IMR-90 (cell line): ENCODE measurements around the gene LRRC2. TPM values are rescaled to one million over a fixed set of nuclear protein-coding genes. Genes with fewer than 3 reads are reported as not detected.

Experiments used
- ATAC-seq: fragments of 200-7000 bp; cut with Tn5 transposase; 2 replicates; pipeline ENCODE4 v1.9.1; 2020; ENCODE audit warnings: low read depth, mild to moderate bottlenecking, moderate library complexity
- BruUV-seq: library from RNA; stranded (reverse); fragments of 400-500 nt; replicated peaks from 2 replicates; lab custom pipeline; 2021; lab: Mats Ljungman, UMichigan
- CTCF ChIA-PET: fragments of 300-600 bp; formaldehyde crosslinking; extraction: SDS; loops from one replicate; lab custom pipeline; 2021; ENCODE audit warnings: antibody characterized with exemption; lab: Yijun Ruan, JAX
- POLR2A ChIA-PET: fragments of 300-600 bp; sonication (Branson Sonifier 250); formaldehyde crosslinking; loops from one replicate; lab custom pipeline; 2022; ENCODE audit warnings: antibody characterized with exemption; ENCODE audit not compliant: unreplicated experiment; lab: Charles Lee
- DNase-seq: peaks from one replicate; pipeline ENCODE4 v3.0.0; 2013
- H2AFZ ChIP-seq: replicated peaks from 2 replicates; pipeline ENCODE3; 2013; ENCODE audit warnings: low read length, mild to moderate bottlenecking; ENCODE audit not compliant: poor library complexity
- H2AK5ac ChIP-seq: 2 replicates; pipeline ENCODE4 v1.6.1; 2013; ENCODE audit warnings: low read depth, low read length, inconsistent platforms
- H2AK9ac ChIP-seq: replicated peaks from 2 replicates; pipeline ENCODE3; 2013; ENCODE audit warnings: mild to moderate bottlenecking, low read depth, low read length, moderate library complexity; ENCODE audit not compliant: poor library complexity
- H2BK120ac ChIP-seq: 2 replicates; pipeline ENCODE4 v1.6.1; 2013; ENCODE audit warnings: low read depth, low read length, inconsistent platforms
- H2BK15ac ChIP-seq: 3 replicates; pipeline ENCODE4 v1.6.1; 2013; ENCODE audit warnings: low read depth, low read length, inconsistent platforms
- H2BK20ac ChIP-seq: 2 replicates; pipeline ENCODE4 v1.6.1; 2013; ENCODE audit warnings: low read depth, mild to moderate bottlenecking, inconsistent platforms, low read length, moderate library complexity
- H2BK5ac ChIP-seq: 2 replicates; pipeline ENCODE4 v1.6.1; 2013; ENCODE audit warnings: mild to moderate bottlenecking, low read depth, low read length, inconsistent platforms; ENCODE audit not compliant: poor library complexity, severe bottlenecking
- H3K14ac ChIP-seq: replicated peaks from 2 replicates; pipeline ENCODE4 v1.6.1; 2013; ENCODE audit warnings: low read depth, low read length, inconsistent platforms
- H3K18ac ChIP-seq: 2 replicates; pipeline ENCODE4 v1.6.1; 2013; ENCODE audit warnings: low read depth, low read length, control low read depth
- H3K23ac ChIP-seq: 2 replicates; pipeline ENCODE4 v1.6.1; 2013; ENCODE audit warnings: low read depth, low read length, inconsistent platforms
- H3K27ac ChIP-seq: 2 replicates; pipeline ENCODE4 v1.5.1; 2013; ENCODE audit warnings: mild to moderate bottlenecking, control low read depth, low read length; ENCODE audit not compliant: insufficient read depth
- H3K27me3 ChIP-seq: 2 replicates; pipeline ENCODE4 v1.6.1; 2013; ENCODE audit warnings: low read length; ENCODE audit not compliant: control insufficient read depth, insufficient read depth
- H3K36me3 ChIP-seq: 2 replicates; pipeline ENCODE4 v1.6.1; 2013; ENCODE audit warnings: low read length, mixed read lengths; ENCODE audit not compliant: control insufficient read depth, insufficient read depth
- H3K4ac ChIP-seq: 2 replicates; pipeline ENCODE4 v1.6.1; 2013; ENCODE audit warnings: low read depth, low read length, inconsistent platforms
- H3K4me1 ChIP-seq: 2 replicates; pipeline ENCODE4 v1.6.1; 2013; ENCODE audit warnings: low read length, mixed read lengths; ENCODE audit not compliant: control insufficient read depth, insufficient read depth
- H3K4me2 ChIP-seq: 2 replicates; pipeline ENCODE4 v1.6.1; 2013; ENCODE audit warnings: low read depth, mild to moderate bottlenecking, control low read depth, low read length, moderate library complexity
- H3K4me3 ChIP-seq: 2 replicates; pipeline ENCODE4 v1.5.1; 2013; ENCODE audit warnings: low read depth, mild to moderate bottlenecking, control low read depth, low read length, moderate library complexity; ENCODE audit not compliant: insufficient read depth
- H3K56ac ChIP-seq: 2 replicates; pipeline ENCODE4 v1.6.1; 2013; ENCODE audit warnings: low read length, inconsistent platforms; ENCODE audit not compliant: insufficient read depth; ENCODE audit errors: extremely low read depth
- H3K79me1 ChIP-seq, 2 experiments: 2 replicates each; pipeline ENCODE4 v1.6.1; 2013; ENCODE audit warnings: low read length in 2 of 2, inconsistent platforms in 1 of 2, low read depth in 1 of 2
- H3K9ac ChIP-seq: 2 replicates; pipeline ENCODE4 v1.6.1; 2013; ENCODE audit warnings: low read depth, low read length, control low read depth
- H3K9me1 ChIP-seq: 2 replicates; pipeline ENCODE4 v1.6.1; 2013; ENCODE audit warnings: low read length, inconsistent platforms; ENCODE audit not compliant: insufficient read depth
- H3K9me3 ChIP-seq: 2 replicates; pipeline ENCODE4 v1.6.1; 2013; ENCODE audit warnings: low read length; ENCODE audit not compliant: control insufficient read depth, insufficient read depth
- H4K20me1 ChIP-seq: 2 replicates; pipeline ENCODE4 v1.6.1; 2013; ENCODE audit warnings: low read length, inconsistent platforms; ENCODE audit not compliant: insufficient read depth
- H4K5ac ChIP-seq: 2 replicates; pipeline ENCODE4 v1.6.1; 2013; ENCODE audit warnings: mild to moderate bottlenecking, low read depth, low read length, control low read depth
- H4K8ac ChIP-seq, 2 experiments: 2 replicates each; pipeline ENCODE4 v1.6.1; 2013; ENCODE audit warnings: low read depth in 2 of 2, low read length in 2 of 2, control low read depth in 1 of 2, inconsistent platforms in 1 of 2
- H4K91ac ChIP-seq: 2 replicates; pipeline ENCODE4 v1.6.1; 2013; ENCODE audit warnings: low read depth, low read length, inconsistent platforms; ENCODE audit not compliant: insufficient read depth
- BHLHE40 ChIP-seq: fragments of 150-350 bp; IDR thresholded peaks from 2 replicates; pipeline ENCODE4 v1.6.1; 2016; ENCODE audit warnings: mild to moderate bottlenecking, low read depth, low read length
- CEBPB ChIP-seq: IDR thresholded peaks from 2 replicates; pipeline ENCODE4 v1.6.1; 2012; ENCODE audit warnings: low read depth, low read length, improper control_type of control experiment
- CHD1 ChIP-seq: IDR thresholded peaks from 2 replicates; pipeline ENCODE4 v1.6.1; 2012; ENCODE audit warnings: low read depth, low read length, improper control_type of control experiment
- FOS ChIP-seq: fragments of 150-350 bp; IDR thresholded peaks from 2 replicates; pipeline ENCODE4 v1.6.1; 2016; ENCODE audit warnings: low read depth, low read length
- MAFK ChIP-seq: IDR thresholded peaks from 2 replicates; pipeline ENCODE4 v1.6.1; 2012; ENCODE audit warnings: low read depth, low read length, improper control_type of control experiment
- MAZ ChIP-seq: IDR thresholded peaks from 2 replicates; pipeline ENCODE4 v1.6.1; 2012; ENCODE audit warnings: low read depth, mild to moderate bottlenecking, low read length, improper control_type of control experiment, moderate library complexity, borderline replicate concordance
- MXI1 ChIP-seq: IDR thresholded peaks from 2 replicates; pipeline ENCODE4 v1.6.1; 2012; ENCODE audit warnings: low read depth, mild to moderate bottlenecking, low read length, moderate library complexity, borderline replicate concordance
- NFE2L2 ChIP-seq: fragments of 150-350 bp; IDR thresholded peaks from 2 replicates; pipeline ENCODE4 v1.6.1; 2016; ENCODE audit warnings: low read depth, mild to moderate bottlenecking, low read length
- POLR2A ChIP-seq: IDR thresholded peaks from 2 replicates; pipeline ENCODE4 v1.6.1; 2012; ENCODE audit warnings: mild to moderate bottlenecking, low read depth, low read length
- RAD21 ChIP-seq: IDR thresholded peaks from 2 replicates; pipeline ENCODE4 v1.6.1; 2012; ENCODE audit warnings: low read length, improper control_type of control experiment
- RCOR1 ChIP-seq: IDR thresholded peaks from 2 replicates; pipeline ENCODE4 v1.6.1; 2012; ENCODE audit warnings: mild to moderate bottlenecking, low read length, improper control_type of control experiment; ENCODE audit not compliant: insufficient replicate concordance
- RFX5 ChIP-seq: IDR thresholded peaks from 2 replicates; pipeline ENCODE4 v1.8.0; 2012; ENCODE audit warnings: low read depth, mild to moderate bottlenecking, low read length, moderate library complexity
- SMC3 ChIP-seq: fragments of 150-350 bp; IDR thresholded peaks from 2 replicates; pipeline ENCODE4 v1.6.1; 2016; ENCODE audit warnings: low read depth, mild to moderate bottlenecking, antibody characterized with exemption, low read length, moderate library complexity
- USF2 ChIP-seq: fragments of 150-350 bp; IDR thresholded peaks from 2 replicates; pipeline ENCODE4 v1.6.1; 2017; ENCODE audit warnings: mild to moderate bottlenecking, antibody characterized with exemption, low read length, low read depth
- WGBS, 2 experiments: methylation state at CpG; one replicate each; pipeline versions ENCODE4 v1.1.5 to v1.1.7; 2013; ENCODE audit warnings: missing lambda C conversion rate in 2 of 2; ENCODE audit not compliant: insufficient read length in 1 of 2; ENCODE audit errors: extremely low coverage in 2 of 2; 5-methylcytosine and 5-hydroxymethylcytosine counted together
- dilution Hi-C: fragments of 300-500 bp; cut with HindIII; formaldehyde crosslinking; loops from one replicate; pipeline ENCODE4 v1.14.3; 2018; ENCODE audit warnings: low sequenced_read_pairs; ENCODE audit not compliant: unreplicated experiment
- in situ Hi-C: fragments of 300-500 bp; cut with MboI; formaldehyde crosslinking; loops from 3 replicates; pipeline ENCODE4 v1.14.3; 2019; ENCODE audit warnings: low sequenced_read_pairs, inconsistent platforms, mixed read lengths
- intact Hi-C: fragments of 100-400 bp; cut with micrococcal nuclease; formaldehyde crosslinking; loops from 2 replicates; pipeline ENCODE4 v1.10.0; 2022
- polyA plus RNA-seq, 3 experiments: library from polyadenylated mRNA; depleted of rRNA; stranded (reverse); fragments of >200 nt; gene quantifications; 2 replicates each; pipeline ENCODE4 v1.2.3, GENCODE V29; 2012; ENCODE audit warnings: low replicate concordance in 1 of 3
- total RNA-seq: library from RNA; depleted of rRNA; stranded (reverse); fragments of >200 nt; gene quantifications from 2 replicates; pipeline ENCODE4 v1.2.3, GENCODE V29; 2012
- TF ChIP-seq, protein P1 (sequence below): conservative IDR thresholded peaks from 2 replicates; pipeline ENCODE4 v1.5.1; 2012; ENCODE audit warnings: mild to moderate bottlenecking, low read depth, low read length, improper control_type of control experiment
- TF ChIP-seq, protein P2 (sequence below): fragments of 150-350 bp; IDR thresholded peaks from 2 replicates; pipeline ENCODE4 v1.6.1; 2016; ENCODE audit warnings: low read depth, mild to moderate bottlenecking, low read length, moderate library complexity, borderline replicate concordance

Gene LRRC2
- total and polyA plus RNA-seq, 2 of the 4 experiments (the other 2 are of a cell fraction) = 2.9 to 4.1 TPM

- Histone ChIP-seq H3K9me1 (peaks cover 10% of the 10 kb centered on the region), H2AK9ac (no peak overlapping the region), H3K27me3 (peaks cover 23% of the 10 kb centered on the region), H3K4me2 (no peak overlapping the region), H3K56ac (no peak overlapping the region), H3K79me1 (no peaks in the 10 kb centered on the region), H4K20me1 (no peaks in the 10 kb centered on the region), H3K4me3 (no peak overlapping the region), H2AFZ (no peak overlapping the region), H3K9me3 (peaks cover 12% of the 10 kb centered on the region), H3K4me1 (peaks cover 1% of the 10 kb centered on the region; the same call in 1 of the 2 replicates), H2BK20ac (no peak overlapping the region), H3K4ac (no peak overlapping the region), H3K14ac (no peak overlapping the region), H3K27ac (no peak overlapping the region), H3K23ac (no peak overlapping the region), H3K9ac (no peak overlapping the region), H3K36me3 (no peaks in the 10 kb centered on the region), H4K8ac (no peak overlapping the region), H3K18ac (no peak overlapping the region), H2BK5ac (no peak overlapping the region), H4K5ac (no peak overlapping the region), H4K91ac (no peak overlapping the region), H2BK120ac (no peak overlapping the region), H2AK5ac (no peak overlapping the region), H2BK15ac (no peak overlapping the region)
- ATAC-seq = no peak
- intact Hi-C loops = no loop called here
- TF ChIP-seq FOS = no peak
- no peak for TF ChIP-seq MAFK
- no peak for TF ChIP-seq RAD21
- TF ChIP-seq, protein P1, sequence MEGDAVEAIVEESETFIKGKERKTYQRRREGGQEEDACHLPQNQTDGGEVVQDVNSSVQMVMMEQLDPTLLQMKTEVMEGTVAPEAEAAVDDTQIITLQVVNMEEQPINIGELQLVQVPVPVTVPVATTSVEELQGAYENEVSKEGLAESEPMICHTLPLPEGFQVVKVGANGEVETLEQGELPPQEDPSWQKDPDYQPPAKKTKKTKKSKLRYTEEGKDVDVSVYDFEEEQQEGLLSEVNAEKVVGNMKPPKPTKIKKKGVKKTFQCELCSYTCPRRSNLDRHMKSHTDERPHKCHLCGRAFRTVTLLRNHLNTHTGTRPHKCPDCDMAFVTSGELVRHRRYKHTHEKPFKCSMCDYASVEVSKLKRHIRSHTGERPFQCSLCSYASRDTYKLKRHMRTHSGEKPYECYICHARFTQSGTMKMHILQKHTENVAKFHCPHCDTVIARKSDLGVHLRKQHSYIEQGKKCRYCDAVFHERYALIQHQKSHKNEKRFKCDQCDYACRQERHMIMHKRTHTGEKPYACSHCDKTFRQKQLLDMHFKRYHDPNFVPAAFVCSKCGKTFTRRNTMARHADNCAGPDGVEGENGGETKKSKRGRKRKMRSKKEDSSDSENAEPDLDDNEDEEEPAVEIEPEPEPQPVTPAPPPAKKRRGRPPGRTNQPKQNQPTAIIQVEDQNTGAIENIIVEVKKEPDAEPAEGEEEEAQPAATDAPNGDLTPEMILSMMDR = no peak
- TF ChIP-seq MAZ = no peak
- no peak for TF ChIP-seq CHD1
- TF ChIP-seq POLR2A = no peak
- TF ChIP-seq, protein P2, sequence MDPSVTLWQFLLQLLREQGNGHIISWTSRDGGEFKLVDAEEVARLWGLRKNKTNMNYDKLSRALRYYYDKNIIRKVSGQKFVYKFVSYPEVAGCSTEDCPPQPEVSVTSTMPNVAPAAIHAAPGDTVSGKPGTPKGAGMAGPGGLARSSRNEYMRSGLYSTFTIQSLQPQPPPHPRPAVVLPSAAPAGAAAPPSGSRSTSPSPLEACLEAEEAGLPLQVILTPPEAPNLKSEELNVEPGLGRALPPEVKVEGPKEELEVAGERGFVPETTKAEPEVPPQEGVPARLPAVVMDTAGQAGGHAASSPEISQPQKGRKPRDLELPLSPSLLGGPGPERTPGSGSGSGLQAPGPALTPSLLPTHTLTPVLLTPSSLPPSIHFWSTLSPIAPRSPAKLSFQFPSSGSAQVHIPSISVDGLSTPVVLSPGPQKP = no peak
- TF ChIP-seq USF2 = no peak
- TF ChIP-seq SMC3 = no peak
- TF ChIP-seq RCOR1 = no peak
- TF ChIP-seq MXI1 = no peak
- no peak for TF ChIP-seq NFE2L2
- no peak for TF ChIP-seq RFX5
- no peak for TF ChIP-seq CEBPB
- TF ChIP-seq BHLHE40 = no peak
- no peak for DNase-seq
- WGBS, 2 experiments = 80% methylated on average over 6 of the region's 6 CpGs; no CpG with 5 or more reads in 1 of the 2 experiments
- dilution Hi-C loops = no loop called here
- BruUV-seq = no TSS peak
- CTCF ChIA-PET = no interaction called here
- POLR2A ChIA-PET = no interaction called here
- in situ Hi-C loops = loop anchor here (25.0 kb wide), 1 partner anchor 410 kb away; the partner anchor contains the start of gene PTH1R
Observed at GRCh38 chr3:46477756-46478155, 88.3 kb downstream of the LRRC2 start.
